AG09309 (cell line): ENCODE results near the gene ZFHX3.

Experiments
- DNase-seq: peaks from one replicate; pipeline ENCODE4 v3.0.0-alpha.2; 2010; ENCODE audit warnings: low read depth
- H3K4me3 ChIP-seq: 2 replicates; pipeline ENCODE4 v1.5.1; 2011; ENCODE audit warnings: mild to moderate bottlenecking, low read depth, low read length, moderate library complexity; ENCODE audit not compliant: control insufficient read depth
- TF ChIP-seq, protein P1 (sequence below): IDR thresholded peaks from 2 replicates; pipeline ENCODE4 v1.5.1; 2011; ENCODE audit warnings: mild to moderate bottlenecking, low read depth, low read length, inconsistent platforms; ENCODE audit not compliant: insufficient read depth, control insufficient read depth; ENCODE audit errors: missing control alignments

ZFHX3 gene

GRCh38 chr16:72910875-72911274 is 137.1 kb downstream of the ZFHX3 start:
- H3K4me3 ChIP-seq = no peak overlapping the region
- TF ChIP-seq, protein P1, sequence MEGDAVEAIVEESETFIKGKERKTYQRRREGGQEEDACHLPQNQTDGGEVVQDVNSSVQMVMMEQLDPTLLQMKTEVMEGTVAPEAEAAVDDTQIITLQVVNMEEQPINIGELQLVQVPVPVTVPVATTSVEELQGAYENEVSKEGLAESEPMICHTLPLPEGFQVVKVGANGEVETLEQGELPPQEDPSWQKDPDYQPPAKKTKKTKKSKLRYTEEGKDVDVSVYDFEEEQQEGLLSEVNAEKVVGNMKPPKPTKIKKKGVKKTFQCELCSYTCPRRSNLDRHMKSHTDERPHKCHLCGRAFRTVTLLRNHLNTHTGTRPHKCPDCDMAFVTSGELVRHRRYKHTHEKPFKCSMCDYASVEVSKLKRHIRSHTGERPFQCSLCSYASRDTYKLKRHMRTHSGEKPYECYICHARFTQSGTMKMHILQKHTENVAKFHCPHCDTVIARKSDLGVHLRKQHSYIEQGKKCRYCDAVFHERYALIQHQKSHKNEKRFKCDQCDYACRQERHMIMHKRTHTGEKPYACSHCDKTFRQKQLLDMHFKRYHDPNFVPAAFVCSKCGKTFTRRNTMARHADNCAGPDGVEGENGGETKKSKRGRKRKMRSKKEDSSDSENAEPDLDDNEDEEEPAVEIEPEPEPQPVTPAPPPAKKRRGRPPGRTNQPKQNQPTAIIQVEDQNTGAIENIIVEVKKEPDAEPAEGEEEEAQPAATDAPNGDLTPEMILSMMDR = no peak
- no peak for DNase-seq

DNA sequence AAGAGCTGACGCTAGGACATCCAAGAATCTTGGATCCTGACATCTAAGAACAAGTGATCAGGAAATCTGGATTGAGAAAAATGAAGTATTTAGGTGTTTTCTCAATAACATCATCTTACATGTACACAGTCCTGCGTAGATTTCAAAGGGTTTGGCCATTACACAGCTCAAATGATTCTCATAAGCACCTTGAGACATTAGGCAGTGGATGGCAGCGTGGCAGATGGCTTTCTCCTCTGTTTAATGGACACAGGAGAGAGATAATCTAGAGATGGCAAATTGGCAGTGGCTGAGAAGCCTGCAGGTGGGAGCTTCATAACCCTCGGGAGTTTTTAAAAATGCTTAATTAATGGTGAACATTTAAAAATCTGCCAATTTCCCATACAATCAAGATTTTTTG is 137.5 kb downstream of the ZFHX3 start:
- no peak for DNase-seq
- no peak overlapping the region for H3K4me3 ChIP-seq
- TF ChIP-seq, protein P1 = no peak

- no peak for DNase-seq
- no peak overlapping the region for H3K4me3 ChIP-seq
- TF ChIP-seq, protein P1 = no peak
These were observed 138.7 kb downstream of the ZFHX3 start for GRCh38 chr16:72909196-72909595.

- H3K4me3 ChIP-seq = no peak overlapping the region
- DNase-seq = no peak
- TF ChIP-seq, protein P1 = no peak
These were observed 139.4 kb downstream of the ZFHX3 start for GRCh38 chr16:72908362-72909167.

DNA sequence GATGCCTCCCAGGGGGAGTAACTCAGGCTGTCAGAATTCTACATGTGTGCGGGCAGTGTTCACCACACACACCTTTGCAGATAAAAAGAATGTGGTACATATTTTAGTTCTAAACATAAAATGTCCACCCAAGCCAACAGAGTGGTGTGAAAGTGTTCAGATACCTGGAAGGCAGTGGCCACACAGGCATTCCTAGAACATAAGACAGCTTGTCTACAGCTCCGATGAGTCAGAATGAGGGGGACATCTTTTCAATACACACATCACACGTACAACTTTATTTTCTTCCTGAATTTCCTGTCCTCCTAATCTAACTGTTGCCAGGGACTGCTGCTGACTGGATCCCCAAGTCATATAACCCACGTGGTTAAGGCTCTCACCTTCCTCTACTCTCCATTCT is 142.3 kb downstream of the ZFHX3 start:
- DNase-seq = no peak
- no peak overlapping the region for H3K4me3 ChIP-seq
- TF ChIP-seq, protein P1 = no peak

DNA sequence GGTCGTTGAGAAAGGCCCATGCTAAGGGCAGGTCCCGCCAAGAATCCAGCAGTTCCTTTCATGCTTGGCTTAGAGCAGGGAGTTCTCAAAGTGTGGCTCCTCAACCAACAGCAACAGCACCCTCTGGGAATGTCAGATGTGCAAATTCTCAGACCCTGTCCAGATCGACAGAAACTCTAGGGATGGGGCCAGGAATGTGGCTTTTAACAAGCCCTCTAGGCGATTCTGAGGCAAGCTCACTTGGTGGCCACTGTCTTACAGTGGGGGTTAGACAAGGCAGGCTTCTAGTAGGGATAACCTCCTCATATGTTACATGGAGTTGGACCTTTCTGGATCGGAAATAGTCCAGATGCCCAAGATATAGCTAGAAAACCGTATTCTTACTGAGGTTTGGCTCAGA is 144.8 kb downstream of the ZFHX3 start:
- DNase-seq = no peak
- TF ChIP-seq, protein P1 = no peak

GRCh38 chr16:72902206-72902605 is 145.7 kb downstream of the ZFHX3 start:
- no peak for DNase-seq
- no peak overlapping the region for H3K4me3 ChIP-seq
- TF ChIP-seq, protein P1 = no peak

More for the DNA sequence above, 144.8 kb downstream of the ZFHX3 start:
- H3K4me3 ChIP-seq = no peak overlapping the region
